ENCODE data around the gene JKAMP.
"Not testable (repeated sequence)": the region's sequence is repeated elsewhere in the genome, so short reads cannot be mapped to it uniquely, and the experiment has no call there.

JKAMP gene, protein sequence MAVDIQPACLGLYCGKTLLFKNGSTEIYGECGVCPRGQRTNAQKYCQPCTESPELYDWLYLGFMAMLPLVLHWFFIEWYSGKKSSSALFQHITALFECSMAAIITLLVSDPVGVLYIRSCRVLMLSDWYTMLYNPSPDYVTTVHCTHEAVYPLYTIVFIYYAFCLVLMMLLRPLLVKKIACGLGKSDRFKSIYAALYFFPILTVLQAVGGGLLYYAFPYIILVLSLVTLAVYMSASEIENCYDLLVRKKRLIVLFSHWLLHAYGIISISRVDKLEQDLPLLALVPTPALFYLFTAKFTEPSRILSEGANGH

DNA sequence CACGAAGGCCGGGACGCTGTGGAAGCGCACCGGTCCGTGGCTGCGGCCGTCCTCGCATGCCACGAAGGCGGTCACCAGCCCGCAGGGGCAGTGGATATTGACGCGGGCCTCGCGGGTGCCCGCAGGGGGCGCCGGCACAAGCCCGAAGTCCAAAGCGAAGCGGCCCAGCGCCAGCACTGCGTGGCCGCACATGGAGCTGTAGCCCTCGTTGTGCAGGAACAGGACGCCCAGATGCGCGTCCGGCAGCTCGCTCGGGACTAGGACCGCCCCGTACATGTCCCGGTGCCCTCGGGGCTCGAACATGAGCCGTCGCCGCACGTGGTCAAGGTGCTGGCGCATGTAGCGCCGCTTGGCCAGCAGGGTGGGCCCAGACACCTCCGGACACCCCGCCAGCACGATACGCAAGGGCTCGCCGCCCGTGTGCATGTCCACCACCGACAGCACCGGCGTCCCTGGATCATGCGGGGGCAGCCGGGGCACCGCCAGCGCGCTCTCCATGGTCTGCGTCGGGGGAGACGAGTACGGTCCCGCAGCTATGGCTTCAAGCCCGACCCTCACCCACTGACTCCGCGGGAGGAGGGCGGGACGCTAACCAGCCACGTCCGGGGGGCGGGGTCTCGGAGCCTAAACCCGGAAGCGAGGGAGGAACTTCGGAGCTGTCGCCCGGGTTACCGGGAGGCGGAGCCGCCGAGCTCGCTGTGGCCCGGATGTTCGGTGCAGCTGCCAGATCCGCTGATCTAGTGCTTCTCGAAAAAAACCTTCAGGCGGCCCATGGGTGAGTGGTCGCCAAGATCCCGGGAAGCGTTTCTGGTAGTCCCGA is at the start of gene JKAMP, which contains the start of gene L3HYPDH:
Gene JKAMP, plus strand, starts transcription at position 699 of the 820 bp plus-strand sequence. Its CDS starts 73 bp downstream, at position 772.
Gene L3HYPDH, minus strand, starts transcription at position 590 of the 820 bp plus-strand sequence. Its CDS starts 92 bp downstream, at position 498.
- DNase-seq (ENCODE audit: low read depth in 4 of 4, low spot score in 1 of 4), result peak; percentile 96 to 99 (median 98)

- DNase-seq (ENCODE audit: low read depth in 4 of 4, low spot score in 1 of 4), result no peak
These were observed 49.2 kb upstream of the JKAMP start for GRCh38 chr14:59435101-59435500.

GRCh38 chr14:59435987-59436386 is 48.3 kb upstream of the JKAMP start:
- no peak for DNase-seq (ENCODE audit: low read depth in 4 of 4, low spot score in 1 of 4)

- DNase-seq (ENCODE audit: low read depth in 4 of 4, low spot score in 1 of 4), result no peak
These were observed 46.1 kb upstream of the JKAMP start for GRCh38 chr14:59438195-59438647.

GRCh38 chr14:59439256-59439965 is 44.9 kb upstream of the JKAMP start:
- no peak for DNase-seq (ENCODE audit: low read depth in 4 of 4, low spot score in 1 of 4)

GRCh38 chr14:59448673-59449072 is 35.6 kb upstream of the JKAMP start:
- DNase-seq (ENCODE audit: low read depth in 4 of 4, low spot score in 1 of 4), result not testable (repeated sequence)

GRCh38 chr14:59450716-59451115 is 33.6 kb upstream of the JKAMP start:
- no peak for DNase-seq (ENCODE audit: low read depth in 4 of 4, low spot score in 1 of 4)

- no peak for DNase-seq (ENCODE audit: low read depth in 4 of 4, low spot score in 1 of 4)
These were observed 32.5 kb upstream of the JKAMP start for GRCh38 chr14:59451849-59452248.

GRCh38 chr14:59454139-59454538 is 30.2 kb upstream of the JKAMP start:
- no peak for DNase-seq (ENCODE audit: low read depth in 4 of 4, low spot score in 1 of 4)

- DNase-seq (ENCODE audit: low read depth in 4 of 4, low spot score in 1 of 4), result no peak
These were observed 28.9 kb upstream of the JKAMP start for GRCh38 chr14:59455411-59455810.

GRCh38 chr14:59458486-59458885 is 25.8 kb upstream of the JKAMP start:
- DNase-seq (ENCODE audit: low read depth in 4 of 4, low spot score in 1 of 4), result no peak

- no peak for DNase-seq (ENCODE audit: low read depth in 4 of 4, low spot score in 1 of 4)
These were observed 23.9 kb upstream of the JKAMP start for GRCh38 chr14:59460378-59460777.

- no peak for DNase-seq (ENCODE audit: low read depth in 4 of 4, low spot score in 1 of 4)
These were observed 22.4 kb upstream of the JKAMP start for GRCh38 chr14:59461891-59462290.

DNA sequence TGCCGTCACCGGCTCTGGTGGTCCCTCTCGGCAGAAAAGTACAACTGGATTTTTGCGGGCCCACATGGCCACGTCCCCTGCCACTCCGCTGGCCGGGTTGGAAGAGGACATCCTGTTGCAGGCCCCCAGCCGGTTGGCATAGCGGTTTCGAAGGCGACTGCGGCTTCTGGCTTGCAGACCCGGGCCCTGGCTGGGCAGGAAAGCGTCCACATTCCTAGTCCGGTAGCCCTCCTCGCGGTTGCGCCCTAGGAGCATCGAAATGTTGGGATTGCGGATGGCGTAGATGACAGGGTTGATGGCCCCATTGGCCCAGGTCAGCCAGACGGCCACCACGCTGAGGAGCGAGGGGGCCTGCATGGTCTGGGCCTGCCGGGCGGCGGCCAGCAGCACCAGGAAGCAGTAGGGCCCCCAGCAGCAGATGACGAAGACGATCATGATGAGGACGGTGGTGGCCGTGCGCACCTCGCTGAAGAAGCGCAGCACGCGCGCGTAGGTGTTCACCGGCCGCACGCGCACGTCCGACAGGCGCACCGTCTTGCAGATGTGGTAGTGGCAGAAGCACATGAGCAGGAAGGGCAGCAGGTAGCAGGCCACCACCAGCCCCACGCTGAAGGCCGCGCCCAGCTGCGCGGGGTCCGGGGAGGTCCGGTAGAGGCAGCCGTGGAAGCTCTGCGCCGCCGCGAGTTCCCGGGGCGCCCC is 20.4 kb upstream of the JKAMP start:
- DNase-seq (ENCODE audit: low read depth in 4 of 4, low spot score in 1 of 4), result peak in 2 of 4 experiments; percentile 13 to 14

GRCh38 chr14:59464486-59465315 is 19.6 kb upstream of the JKAMP start:
- peak in 3 of 4 experiments; percentile 18 to 36 (median 19) for DNase-seq (ENCODE audit: low read depth in 4 of 4, low spot score in 1 of 4)

GRCh38 chr14:59465316-59466135 is 18.8 kb upstream of the JKAMP start, which contains the start of gene GPR135:
Gene GPR135 (minus strand): TSS chr14:59465380. CDS start chr14:59465226, 154 bp downstream.
- peak in 1 of 4 experiments; percentile 14 for DNase-seq (ENCODE audit: low read depth in 4 of 4, low spot score in 1 of 4)

DNA sequence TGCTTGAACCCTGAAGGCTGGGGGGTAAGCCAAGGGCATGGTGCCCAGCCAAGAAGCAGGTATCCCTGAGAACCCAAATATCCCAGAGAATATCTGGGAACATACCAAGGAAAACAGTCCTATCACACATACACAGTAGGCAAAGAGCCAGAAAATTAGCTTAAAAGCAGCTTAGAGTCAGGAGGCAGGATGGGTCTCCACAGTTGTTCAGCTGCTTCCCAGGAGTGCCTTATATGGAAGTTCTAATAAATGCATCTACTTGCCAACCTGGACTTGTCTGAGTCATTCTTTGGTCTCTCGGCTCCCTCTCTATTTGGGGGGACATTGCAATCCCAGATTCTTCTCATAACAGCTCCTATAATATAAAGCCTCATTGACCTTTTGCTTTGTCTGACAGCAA is 10.1 kb upstream of the JKAMP start:
- no peak for DNase-seq (ENCODE audit: low read depth in 4 of 4, low spot score in 1 of 4)

DNA sequence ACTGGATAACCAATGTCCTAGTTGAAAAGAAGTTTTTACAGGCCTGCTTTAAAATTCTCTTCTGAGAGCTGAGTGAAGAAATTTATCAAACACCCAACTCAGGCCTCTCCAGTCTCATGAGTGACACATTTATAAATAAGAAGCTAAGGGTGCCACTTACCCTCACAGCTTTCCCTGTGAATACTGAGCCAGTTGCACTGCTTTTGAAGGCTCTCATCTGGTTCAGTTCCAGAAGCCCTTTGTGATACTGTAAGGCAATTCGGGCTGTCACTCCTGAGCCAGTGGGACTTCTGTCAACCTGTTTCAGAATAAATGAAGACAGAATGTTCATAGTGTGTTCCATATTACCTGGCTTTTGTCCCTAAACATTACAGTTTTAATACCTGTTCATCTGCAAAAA is 8.6 kb upstream of the JKAMP start:
- DNase-seq (ENCODE audit: low read depth in 4 of 4, low spot score in 1 of 4), result no peak

DNA sequence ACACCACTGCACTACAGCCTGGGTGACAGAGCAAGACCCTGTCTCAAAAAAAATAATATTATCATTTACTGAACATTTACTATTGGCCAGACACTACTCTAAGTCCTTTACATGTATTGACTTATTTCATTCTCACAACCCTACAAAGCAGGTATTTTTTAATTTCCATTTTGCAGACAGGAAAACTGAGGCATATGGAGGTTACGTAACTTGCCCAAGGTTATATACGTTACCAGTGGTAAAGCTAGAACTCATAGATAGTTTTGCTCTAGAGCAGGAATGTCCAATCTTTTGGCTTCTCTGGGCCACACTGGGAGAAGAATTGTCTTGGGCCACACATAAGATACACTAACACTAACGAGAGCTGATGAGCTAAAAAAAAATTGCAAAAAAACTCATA is 5.8 kb upstream of the JKAMP start:
- no peak for DNase-seq (ENCODE audit: low read depth in 4 of 4, low spot score in 1 of 4)
